CD4-positive, alpha-beta T cell treated with Interleukin-17A for 1 hour (primary cell): ENCODE data around the gene MAP2K4.

Experiments
- DNase-seq: peaks from one replicate; pipeline ENCODE4 v3.0.0-alpha.2; 2020

Gene MAP2K4

DNA sequence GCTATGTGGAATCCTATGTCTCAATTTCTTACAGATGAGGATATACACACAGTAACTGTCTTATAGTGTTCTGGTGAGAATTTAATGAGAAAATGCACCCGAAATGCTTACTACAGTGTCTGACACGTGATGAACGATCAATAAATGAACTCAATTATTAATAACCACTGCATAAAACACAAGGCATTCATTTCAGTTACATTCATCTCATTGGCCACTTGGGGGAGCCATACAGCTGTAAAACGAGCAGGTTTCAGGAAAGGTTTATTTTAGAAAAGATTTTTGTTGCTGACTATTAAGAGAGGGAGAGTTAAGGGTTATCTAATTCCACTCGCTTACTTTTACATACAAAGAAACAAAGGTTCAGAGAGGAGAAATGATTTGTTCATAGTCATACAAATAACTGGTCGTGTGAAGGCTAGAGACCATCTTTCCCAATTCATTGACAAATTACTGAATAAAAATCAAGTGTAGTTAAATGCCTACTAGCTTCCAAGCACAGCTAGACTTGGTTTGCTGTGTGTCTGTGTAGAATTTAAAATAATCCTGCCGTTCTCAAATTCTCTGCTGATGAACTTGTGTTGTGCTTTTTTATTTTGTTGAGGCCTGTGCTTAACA is 160.1 kb downstream of the MAP2K4 start:
- DNase-seq: peak; percentile 16

- no peak for DNase-seq
Measured at GRCh38 chr17:12187658-12188057, 167.0 kb downstream of the MAP2K4 start.

DNA sequence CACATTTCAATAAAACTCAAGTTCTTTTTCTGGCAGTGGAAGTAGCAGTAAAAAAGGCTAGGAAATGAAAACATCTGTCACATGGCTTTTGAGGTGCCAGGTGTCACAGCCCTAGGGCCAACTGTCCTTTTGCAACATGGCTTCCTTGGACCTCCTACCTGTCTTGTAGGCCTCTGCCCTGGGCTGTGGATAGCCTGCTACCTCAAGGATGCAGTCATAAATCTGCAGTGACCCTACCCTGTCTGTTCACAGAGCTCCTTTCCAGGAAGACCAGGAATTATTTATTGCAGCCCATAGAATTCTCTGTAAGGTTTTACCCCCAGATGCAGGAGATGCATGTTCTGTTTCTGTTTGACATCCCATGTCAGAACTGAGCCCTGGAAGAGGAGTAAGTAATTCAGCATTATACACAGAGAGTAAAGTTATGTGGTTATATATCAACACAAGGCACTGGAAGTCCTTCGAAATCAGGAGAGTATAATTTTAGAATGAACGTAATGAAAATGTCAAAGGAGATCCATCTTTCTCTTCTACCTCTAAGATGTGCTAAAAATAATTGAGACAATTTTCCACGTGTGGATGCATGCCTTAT is 172.6 kb downstream of the MAP2K4 start:
- no peak for DNase-seq
